ENCODE data around the gene GJB5.

DNA sequence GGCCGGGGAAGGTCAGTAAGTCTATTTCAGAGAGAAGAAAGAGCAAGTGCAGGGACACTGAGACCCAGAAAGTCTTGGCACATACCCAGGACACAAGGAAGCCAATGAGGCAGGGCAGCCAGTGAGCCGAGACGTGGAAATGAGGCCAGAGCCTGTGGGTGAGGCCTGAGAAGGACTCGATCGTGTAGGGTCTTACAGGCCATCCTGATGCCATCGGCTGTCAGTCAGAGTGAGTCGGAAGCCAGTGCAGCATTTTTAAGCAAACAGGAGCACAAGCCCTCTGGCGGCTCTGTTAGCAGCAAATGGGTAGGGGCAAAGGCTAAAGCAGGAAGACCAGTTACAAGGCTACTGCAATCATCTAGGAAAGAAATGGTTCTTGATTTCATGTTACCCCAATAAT lies 20.1 kb downstream of the GJB5 start:
- TF ChIP-seq POLR2AphosphoS5 (IDR thresholded peaks at IDR 0.05; ENCODE audit: low read depth, low read length) (no peak), POLR2A (IDR thresholded peaks at IDR 0.05; ENCODE audit: low read depth, low read length) (no peak), SPI1 (IDR thresholded peaks at IDR 0.05; ENCODE audit: low read depth, low read length) (no peak), TAF1 (IDR thresholded peaks at IDR 0.05; ENCODE audit: low read depth, low read length) (no peak), POU2F2 (IDR thresholded peaks at IDR 0.05; ENCODE audit: low read depth, low read length) (no peak), PAX5 (IDR thresholded peaks at IDR 0.05; ENCODE audit: insufficient read depth, low read length, severe bottlenecking) (no peak)

Measured in GM12891 (cell line).